Ishikawa (cell line): ENCODE data around the gene DGKQ.

Experiments
- CEBPB ChIP-seq: IDR thresholded peaks from 2 replicates; pipeline ENCODE4 v1.6.1; 2012
- CREB1 ChIP-seq: IDR thresholded peaks from 2 replicates; pipeline ENCODE4 v1.6.1; 2012; ENCODE audit warnings: low read depth
- EGR1 ChIP-seq: IDR thresholded peaks from 2 replicates; pipeline ENCODE4 v1.6.1; 2012
- EP300 ChIP-seq: IDR thresholded peaks from 2 replicates; pipeline ENCODE4 v1.6.1; 2012; ENCODE audit warnings: borderline replicate concordance
- FOXM1 ChIP-seq: IDR thresholded peaks from 2 replicates; pipeline ENCODE4 v1.6.1; 2012; ENCODE audit warnings: low read depth, borderline replicate concordance
- MAX ChIP-seq: IDR thresholded peaks from 2 replicates; pipeline ENCODE4 v1.6.1; 2012
- NFIC ChIP-seq: IDR thresholded peaks from 2 replicates; pipeline ENCODE4 v1.6.1; 2012
- RAD21 ChIP-seq: IDR thresholded peaks from 2 replicates; pipeline ENCODE4 v1.6.1; 2012; ENCODE audit warnings: low read depth
- TAF1 ChIP-seq: IDR thresholded peaks from 2 replicates; pipeline ENCODE4 v1.6.1; 2012; ENCODE audit warnings: low read depth, mild to moderate bottlenecking
- TCF12 ChIP-seq: IDR thresholded peaks from 2 replicates; pipeline ENCODE4 v1.6.1; 2012; ENCODE audit warnings: low read depth
- TEAD4 ChIP-seq: IDR thresholded peaks from 2 replicates; pipeline ENCODE4 v1.6.1; 2012
- YY1 ChIP-seq: IDR thresholded peaks from 2 replicates; pipeline ENCODE4 v1.6.1; 2012; ENCODE audit warnings: low read depth
- ZBTB7A ChIP-seq: IDR thresholded peaks from 2 replicates; pipeline ENCODE4 v1.6.1; 2012; ENCODE audit warnings: low read depth
- TF ChIP-seq, protein P1 (sequence below): IDR thresholded peaks from 2 replicates; pipeline ENCODE4 v1.6.1; 2012; ENCODE audit warnings: low read depth, mild to moderate bottlenecking
- TF ChIP-seq, protein P2 (sequence below): IDR thresholded peaks from 2 replicates; pipeline ENCODE4 v1.6.1; 2012

Gene DGKQ

DNA sequence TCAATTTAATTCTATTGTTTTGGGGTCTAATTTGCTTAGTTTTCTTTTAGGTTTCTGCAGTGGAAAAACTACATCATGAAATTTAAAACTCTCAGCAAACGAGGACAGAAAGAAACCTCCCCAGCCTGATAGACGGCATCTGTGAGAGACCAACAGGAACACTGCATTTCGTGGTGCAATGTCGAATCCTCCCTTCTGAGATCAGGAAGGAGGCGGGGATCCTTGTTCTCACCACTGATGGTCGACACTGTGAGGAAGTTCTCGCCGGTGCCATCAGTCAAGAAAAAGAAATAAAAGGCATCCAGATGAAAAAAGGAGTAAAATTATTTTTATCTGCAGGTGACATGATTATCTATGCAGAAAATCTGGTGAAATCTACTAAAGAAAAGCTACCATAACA is 57.8 kb downstream of the DGKQ start:
- TF ChIP-seq CEBPB (no peak), TCF12 (no peak), MAX (no peak), RAD21 (no peak), TAF1 (no peak), EGR1 (no peak), CREB1 (no peak)
- TF ChIP-seq, protein P1, sequence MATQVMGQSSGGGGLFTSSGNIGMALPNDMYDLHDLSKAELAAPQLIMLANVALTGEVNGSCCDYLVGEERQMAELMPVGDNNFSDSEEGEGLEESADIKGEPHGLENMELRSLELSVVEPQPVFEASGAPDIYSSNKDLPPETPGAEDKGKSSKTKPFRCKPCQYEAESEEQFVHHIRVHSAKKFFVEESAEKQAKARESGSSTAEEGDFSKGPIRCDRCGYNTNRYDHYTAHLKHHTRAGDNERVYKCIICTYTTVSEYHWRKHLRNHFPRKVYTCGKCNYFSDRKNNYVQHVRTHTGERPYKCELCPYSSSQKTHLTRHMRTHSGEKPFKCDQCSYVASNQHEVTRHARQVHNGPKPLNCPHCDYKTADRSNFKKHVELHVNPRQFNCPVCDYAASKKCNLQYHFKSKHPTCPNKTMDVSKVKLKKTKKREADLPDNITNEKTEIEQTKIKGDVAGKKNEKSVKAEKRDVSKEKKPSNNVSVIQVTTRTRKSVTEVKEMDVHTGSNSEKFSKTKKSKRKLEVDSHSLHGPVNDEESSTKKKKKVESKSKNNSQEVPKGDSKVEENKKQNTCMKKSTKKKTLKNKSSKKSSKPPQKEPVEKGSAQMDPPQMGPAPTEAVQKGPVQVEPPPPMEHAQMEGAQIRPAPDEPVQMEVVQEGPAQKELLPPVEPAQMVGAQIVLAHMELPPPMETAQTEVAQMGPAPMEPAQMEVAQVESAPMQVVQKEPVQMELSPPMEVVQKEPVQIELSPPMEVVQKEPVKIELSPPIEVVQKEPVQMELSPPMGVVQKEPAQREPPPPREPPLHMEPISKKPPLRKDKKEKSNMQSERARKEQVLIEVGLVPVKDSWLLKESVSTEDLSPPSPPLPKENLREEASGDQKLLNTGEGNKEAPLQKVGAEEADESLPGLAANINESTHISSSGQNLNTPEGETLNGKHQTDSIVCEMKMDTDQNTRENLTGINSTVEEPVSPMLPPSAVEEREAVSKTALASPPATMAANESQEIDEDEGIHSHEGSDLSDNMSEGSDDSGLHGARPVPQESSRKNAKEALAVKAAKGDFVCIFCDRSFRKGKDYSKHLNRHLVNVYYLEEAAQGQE: no peak

- TF ChIP-seq TCF12 (no peak), YY1 (no peak), TEAD4 (no peak), EGR1 (no peak), TAF1 (no peak), MAX (no peak), RAD21 (no peak), FOXM1 (no peak), ZBTB7A (no peak), NFIC (no peak), EP300 (no peak), CREB1 (no peak)
- TF ChIP-seq, protein P2, sequence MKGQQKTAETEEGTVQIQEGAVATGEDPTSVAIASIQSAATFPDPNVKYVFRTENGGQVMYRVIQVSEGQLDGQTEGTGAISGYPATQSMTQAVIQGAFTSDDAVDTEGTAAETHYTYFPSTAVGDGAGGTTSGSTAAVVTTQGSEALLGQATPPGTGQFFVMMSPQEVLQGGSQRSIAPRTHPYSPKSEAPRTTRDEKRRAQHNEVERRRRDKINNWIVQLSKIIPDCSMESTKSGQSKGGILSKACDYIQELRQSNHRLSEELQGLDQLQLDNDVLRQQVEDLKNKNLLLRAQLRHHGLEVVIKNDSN: no peak
Observed at GRCh38 chr4:915041-915474, 58.3 kb downstream of the DGKQ start.

GRCh38 chr4:914531-914930 is 58.8 kb downstream of the DGKQ start:
- TF ChIP-seq, protein P2: no peak
- TF ChIP-seq TCF12 (no peak), EGR1 (no peak), FOXM1 (no peak)

DNA sequence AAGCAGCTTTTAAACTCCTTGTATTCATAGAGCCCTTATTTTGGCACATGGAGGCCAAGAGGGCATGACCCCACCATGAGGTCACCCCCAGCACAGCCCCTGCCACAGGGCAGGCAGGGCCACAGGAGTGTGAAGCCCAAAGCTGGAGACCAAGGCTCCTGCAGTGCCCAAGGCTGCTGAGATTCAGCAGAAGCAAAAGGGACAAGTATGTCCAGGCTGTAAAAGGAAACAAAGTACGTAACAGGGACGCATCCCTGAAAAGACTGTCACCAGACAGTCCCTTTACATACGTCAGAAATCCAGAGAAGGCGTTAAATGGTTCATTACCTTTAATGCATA is 60.1 kb downstream of the DGKQ start:
- TF ChIP-seq CEBPB: no peak
- TF ChIP-seq TAF1: no peak
- TF ChIP-seq, protein P2: no peak
- no peak for TF ChIP-seq EGR1
- TF ChIP-seq RAD21: no peak
- TF ChIP-seq, protein P1: no peak
- no peak for TF ChIP-seq CREB1
- TF ChIP-seq TCF12: no peak
- no peak for TF ChIP-seq ZBTB7A
- no peak for TF ChIP-seq MAX
- TF ChIP-seq TEAD4: no peak
- TF ChIP-seq EP300: no peak
- TF ChIP-seq YY1: no peak
- TF ChIP-seq NFIC: no peak

- TF ChIP-seq EGR1 (no peak), ZBTB7A (no peak), NFIC (no peak), TAF1 (no peak), FOXM1 (no peak), TCF12 (no peak), YY1 (no peak), MAX (no peak), CEBPB (no peak), EP300 (no peak), TEAD4 (no peak), RAD21 (no peak), CREB1 (no peak)
- TF ChIP-seq, protein P1: no peak
- TF ChIP-seq, protein P2: no peak
Observed at GRCh38 chr4:912548-913279, 60.7 kb downstream of the DGKQ start.
